Astrocyte (in vitro differentiated cells and primary cell): ENCODE results near the gene NDUFV1. TPM values are rescaled to one million over a fixed set of nuclear protein-coding genes. Genes with fewer than 3 reads are reported as not detected.
"Not testable (repeated sequence)": the region's sequence is repeated elsewhere in the genome, so short reads cannot be mapped to it uniquely, and the experiment has no call there.

Experiments used
- DNase-seq: peaks from one replicate; pipeline ENCODE4 v3.0.0-alpha.2; 2010; ENCODE audit warnings: low read depth
- FAIRE-seq: peaks from 2 replicates; lab custom pipeline; 2011; peaks lifted over from hg19 to GRCh38; lab: Jason Lieb, UNC
- H2AFZ ChIP-seq: 2 replicates; pipeline ENCODE4 v1.6.0; 2012; ENCODE audit warnings: low read depth, low read length, inconsistent platforms
- H3K27ac ChIP-seq: 2 replicates; pipeline ENCODE4 v1.5.1; 2011; ENCODE audit warnings: low read depth, low read length, inconsistent platforms
- H3K27me3 ChIP-seq: 2 replicates; pipeline ENCODE4 v1.6.0; 2011; ENCODE audit warnings: low read length, inconsistent platforms; ENCODE audit not compliant: insufficient read depth
- H3K36me3 ChIP-seq: 2 replicates; pipeline ENCODE4 v1.5.1; 2011; ENCODE audit warnings: low read length, inconsistent platforms; ENCODE audit not compliant: insufficient read depth
- H3K4me1 ChIP-seq: 2 replicates; pipeline ENCODE4 v1.5.1; 2011; ENCODE audit warnings: low read length, inconsistent platforms; ENCODE audit not compliant: insufficient read depth
- H3K4me2 ChIP-seq: 2 replicates; pipeline ENCODE4 v1.6.0; 2012; ENCODE audit warnings: low read length, inconsistent platforms
- H3K4me3 ChIP-seq: 2 replicates; pipeline ENCODE4 v1.5.1; 2011; ENCODE audit warnings: low read depth, mild to moderate bottlenecking, low read length, inconsistent platforms; ENCODE audit not compliant: insufficient read depth
- H3K79me2 ChIP-seq: 2 replicates; pipeline ENCODE4 v1.6.0; 2012; ENCODE audit warnings: mild to moderate bottlenecking, low read length, inconsistent platforms; ENCODE audit not compliant: insufficient read depth
- H3K9ac ChIP-seq: 2 replicates; pipeline ENCODE4 v1.6.0; 2012; ENCODE audit warnings: mild to moderate bottlenecking, low read length, inconsistent platforms
- H3K9me3 ChIP-seq: 2 replicates; pipeline ENCODE4 v1.5.1; 2012; ENCODE audit warnings: low read depth, mild to moderate bottlenecking, low read length, inconsistent platforms; ENCODE audit not compliant: insufficient read depth
- H4K20me1 ChIP-seq: 2 replicates; pipeline ENCODE4 v1.6.0; 2012; ENCODE audit warnings: low read length, inconsistent platforms; ENCODE audit not compliant: insufficient read depth
- H3K27ac Mint-ChIP-seq: one replicate; pipeline ENCODE4 v1.8.0; 2021; ENCODE audit warnings: mild to moderate bottlenecking, mixed read lengths; ENCODE audit not compliant: unreplicated experiment
- H3K27me3 Mint-ChIP-seq: one replicate; pipeline ENCODE4 v1.8.0; 2021; ENCODE audit warnings: low read depth, mixed read lengths; ENCODE audit not compliant: unreplicated experiment
- H3K36me3 Mint-ChIP-seq: one replicate; pipeline ENCODE4 v1.8.0; 2021; ENCODE audit warnings: low read depth, mixed read lengths; ENCODE audit not compliant: unreplicated experiment
- H3K4me1 Mint-ChIP-seq: one replicate; pipeline ENCODE4 v1.8.0; 2021; ENCODE audit warnings: low read depth, mixed read lengths; ENCODE audit not compliant: unreplicated experiment
- H3K4me3 Mint-ChIP-seq: one replicate; pipeline ENCODE4 v1.8.0; 2021; ENCODE audit warnings: mild to moderate bottlenecking, moderate library complexity, mixed read lengths; ENCODE audit not compliant: unreplicated experiment
- H3K9me3 Mint-ChIP-seq: one replicate; pipeline ENCODE4 v1.8.0; 2021; ENCODE audit warnings: mild to moderate bottlenecking, mixed read lengths; ENCODE audit not compliant: unreplicated experiment
- total RNA-seq: library from RNA; stranded (reverse); gene quantifications from 2 replicates; pipeline ENCODE4 v1.2.1, GENCODE V29; 2021

NDUFV1 gene
- total RNA-seq, 1 donor from 2014 or later = 117 TPM

DNA sequence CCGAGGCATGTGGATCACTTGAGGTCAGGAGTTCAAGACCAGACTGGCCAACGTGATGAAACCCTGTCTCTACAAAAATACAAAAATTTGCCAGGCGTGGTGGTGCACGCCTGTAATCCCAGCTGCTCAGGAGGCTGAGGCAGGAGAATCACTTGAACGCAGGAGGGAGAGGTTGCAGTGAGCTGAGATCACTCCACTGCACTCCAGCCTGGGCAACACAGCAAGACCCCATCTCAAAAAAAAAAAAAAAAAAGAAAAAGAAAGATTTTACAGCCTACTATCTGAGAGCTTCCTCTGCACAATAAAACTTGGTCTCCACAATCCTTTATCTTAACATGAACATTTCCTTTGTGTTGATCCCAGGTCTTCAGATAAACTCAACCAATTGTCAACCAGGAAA, 54.0 kb downstream of the NDUFV1 start:
- H3K27ac ChIP-seq, H3K79me2 ChIP-seq, H3K9ac ChIP-seq, H3K4me3 ChIP-seq, H3K36me3 ChIP-seq, H3K4me1 Mint-ChIP-seq, H3K36me3 Mint-ChIP-seq, H2AFZ ChIP-seq, DNase-seq, H3K27me3 ChIP-seq, FAIRE-seq, H3K4me2 ChIP-seq, H3K4me1 ChIP-seq, H4K20me1 ChIP-seq, H3K9me3 Mint-ChIP-seq, H3K9me3 ChIP-seq, H3K4me3 Mint-ChIP-seq, H3K27ac Mint-ChIP-seq: not testable (repeated sequence)
- H3K27me3 Mint-ChIP-seq = peaks cover 23% of the 10 kb centered on the region

Other genes with a start within 250 kb of the NDUFV1 start
- 17.4 and 17.6 TPM in 2 replicates for gene CLCF1, start 233.3 kb upstream of the NDUFV1 start, total RNA-seq
- gene RAD9A, start 214.9 kb upstream of the NDUFV1 start, total RNA-seq = 9.2 and 9.4 TPM in 2 replicates
- gene PPP1CA, start 205.1 kb upstream of the NDUFV1 start, total RNA-seq = 157 and 159 TPM in 2 replicates
- 0.16 TPM in 1 of 2 replicates, not detected in the other for gene TBC1D10C, start 202.9 kb upstream of the NDUFV1 start, total RNA-seq
- 0.10 and 0.23 TPM in 2 replicates for gene CARNS1, start 191.3 kb upstream of the NDUFV1 start, total RNA-seq
- 52.9 and 57.0 TPM in 2 replicates for gene RPS6KB2, start 178.4 kb upstream of the NDUFV1 start, total RNA-seq
- gene PTPRCAP, start 169.3 kb upstream of the NDUFV1 start, total RNA-seq = 1.7 and 2.3 TPM in 2 replicates
- gene CORO1B, start 163.5 kb upstream of the NDUFV1 start, total RNA-seq = 102 and 124 TPM in 2 replicates
- not detected in 2 replicates for gene GPR152, start 154.2 kb upstream of the NDUFV1 start, total RNA-seq
- gene CABP4, start 151.6 kb upstream of the NDUFV1 start, total RNA-seq = not detected in 2 replicates
- gene TMEM134, start 137.7 kb upstream of the NDUFV1 start, total RNA-seq = 38.0 and 48.1 TPM in 2 replicates
- 42.1 and 43.6 TPM in 2 replicates for gene AIP, start 123.9 kb upstream of the NDUFV1 start, total RNA-seq
- gene PITPNM1, start 101.6 kb upstream of the NDUFV1 start, total RNA-seq = 61.1 and 71.5 TPM in 2 replicates
- gene CDK2AP2, start 98.8 kb upstream of the NDUFV1 start, total RNA-seq = 36.1 and 45.0 TPM in 2 replicates
- gene CABP2, start 83.5 kb upstream of the NDUFV1 start, total RNA-seq = not detected in 2 replicates
- gene GSTP1, start 23.1 kb upstream of the NDUFV1 start, total RNA-seq = 1,173 and 1,365 TPM in 2 replicates
- gene NUDT8, start 23.0 kb downstream of the NDUFV1 start, total RNA-seq = 3.0 and 4.5 TPM in 2 replicates
- not detected in 2 replicates for gene TBX10, start 32.8 kb downstream of the NDUFV1 start, total RNA-seq
- not detected in 2 replicates for gene ACY3, start 43.8 kb downstream of the NDUFV1 start, total RNA-seq
- not detected in 2 replicates for gene ALDH3B2, start 67.7 kb downstream of the NDUFV1 start, total RNA-seq